Esophagus squamous epithelium (tissue), 4 donors: Measurements from ENCODE around the gene RGMA.

ENCODE experiments used
- POLR2A ChIP-seq, 4 donors: fragments of 450-650 bp; IDR thresholded peaks; one replicate each; pipeline ENCODE4 v1.6.1; 2017; ENCODE audit warnings: antibody characterized with exemption in 4 of 4, mild to moderate bottlenecking in 4 of 4, moderate library complexity in 3 of 4
- TF ChIP-seq, protein P1 (sequence below), 6 experiments: fragments of 450-650 bp in 4 of 6; fragments of 200-600 bp in 2 of 6; sonication (generic) in 2 of 6; IDR thresholded peaks; one replicate each; pipeline ENCODE4 v1.5.1; 2016 to 2019; ENCODE audit warnings: antibody characterized with exemption in 6 of 6, mild to moderate bottlenecking in 4 of 6, moderate library complexity in 4 of 6

DNA sequence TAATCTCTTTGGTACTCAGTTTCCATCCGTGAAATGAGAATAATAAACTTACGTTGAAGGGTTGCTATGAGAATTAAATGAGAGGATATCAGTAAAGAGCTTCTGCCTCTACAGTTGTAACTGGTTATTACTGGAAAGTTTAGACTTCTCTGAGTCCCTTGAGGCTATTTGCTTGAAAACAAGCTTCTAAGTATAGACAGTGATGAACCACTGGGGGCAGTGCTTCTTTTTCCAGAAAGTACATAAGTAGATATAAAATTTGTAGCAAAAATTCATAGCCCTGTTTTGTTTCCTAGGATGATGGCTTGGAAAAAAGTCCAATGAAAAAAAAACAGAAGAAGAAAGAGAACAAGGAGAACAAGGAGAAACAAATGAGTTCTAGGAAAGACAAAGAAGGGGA is 87.1 kb downstream of the RGMA start:
- TF ChIP-seq, protein P1, sequence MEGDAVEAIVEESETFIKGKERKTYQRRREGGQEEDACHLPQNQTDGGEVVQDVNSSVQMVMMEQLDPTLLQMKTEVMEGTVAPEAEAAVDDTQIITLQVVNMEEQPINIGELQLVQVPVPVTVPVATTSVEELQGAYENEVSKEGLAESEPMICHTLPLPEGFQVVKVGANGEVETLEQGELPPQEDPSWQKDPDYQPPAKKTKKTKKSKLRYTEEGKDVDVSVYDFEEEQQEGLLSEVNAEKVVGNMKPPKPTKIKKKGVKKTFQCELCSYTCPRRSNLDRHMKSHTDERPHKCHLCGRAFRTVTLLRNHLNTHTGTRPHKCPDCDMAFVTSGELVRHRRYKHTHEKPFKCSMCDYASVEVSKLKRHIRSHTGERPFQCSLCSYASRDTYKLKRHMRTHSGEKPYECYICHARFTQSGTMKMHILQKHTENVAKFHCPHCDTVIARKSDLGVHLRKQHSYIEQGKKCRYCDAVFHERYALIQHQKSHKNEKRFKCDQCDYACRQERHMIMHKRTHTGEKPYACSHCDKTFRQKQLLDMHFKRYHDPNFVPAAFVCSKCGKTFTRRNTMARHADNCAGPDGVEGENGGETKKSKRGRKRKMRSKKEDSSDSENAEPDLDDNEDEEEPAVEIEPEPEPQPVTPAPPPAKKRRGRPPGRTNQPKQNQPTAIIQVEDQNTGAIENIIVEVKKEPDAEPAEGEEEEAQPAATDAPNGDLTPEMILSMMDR (IDR thresholded peaks at IDR 0.05), result no peak
- TF ChIP-seq POLR2A (IDR thresholded peaks at IDR 0.05), result no peak
